Measurements from ENCODE around the gene ATP13A5.

The ATP13A5 gene

GRCh38 chr3:193345431-193345830 lies 33.1 kb downstream of the ATP13A5 start:
- DNase-seq (ENCODE audit: low spot score), result no peak

- DNase-seq (ENCODE audit: low spot score), result no peak
Measured at GRCh38 chr3:193344486-193344885, 34.1 kb downstream of the ATP13A5 start.

- DNase-seq (ENCODE audit: low spot score), result no peak
Measured at GRCh38 chr3:193343726-193344222, 34.8 kb downstream of the ATP13A5 start.

- no peak for DNase-seq (ENCODE audit: low spot score)
Measured at GRCh38 chr3:193342551-193342950, 36.0 kb downstream of the ATP13A5 start.

GRCh38 chr3:193335031-193335430 lies 43.5 kb downstream of the ATP13A5 start:
- DNase-seq (ENCODE audit: low spot score), result no peak

- no peak for DNase-seq (ENCODE audit: low spot score)
Measured at GRCh38 chr3:193333229-193333628, 45.3 kb downstream of the ATP13A5 start.

- no peak for DNase-seq (ENCODE audit: low spot score)
Measured at GRCh38 chr3:193330555-193331204, 47.9 kb downstream of the ATP13A5 start.

- no peak for DNase-seq (ENCODE audit: low spot score)
Measured at GRCh38 chr3:193317682-193318300, 60.8 kb downstream of the ATP13A5 start.

GRCh38 chr3:193314161-193314560 lies 64.4 kb downstream of the ATP13A5 start:
- DNase-seq (ENCODE audit: low spot score), result no peak

DNA sequence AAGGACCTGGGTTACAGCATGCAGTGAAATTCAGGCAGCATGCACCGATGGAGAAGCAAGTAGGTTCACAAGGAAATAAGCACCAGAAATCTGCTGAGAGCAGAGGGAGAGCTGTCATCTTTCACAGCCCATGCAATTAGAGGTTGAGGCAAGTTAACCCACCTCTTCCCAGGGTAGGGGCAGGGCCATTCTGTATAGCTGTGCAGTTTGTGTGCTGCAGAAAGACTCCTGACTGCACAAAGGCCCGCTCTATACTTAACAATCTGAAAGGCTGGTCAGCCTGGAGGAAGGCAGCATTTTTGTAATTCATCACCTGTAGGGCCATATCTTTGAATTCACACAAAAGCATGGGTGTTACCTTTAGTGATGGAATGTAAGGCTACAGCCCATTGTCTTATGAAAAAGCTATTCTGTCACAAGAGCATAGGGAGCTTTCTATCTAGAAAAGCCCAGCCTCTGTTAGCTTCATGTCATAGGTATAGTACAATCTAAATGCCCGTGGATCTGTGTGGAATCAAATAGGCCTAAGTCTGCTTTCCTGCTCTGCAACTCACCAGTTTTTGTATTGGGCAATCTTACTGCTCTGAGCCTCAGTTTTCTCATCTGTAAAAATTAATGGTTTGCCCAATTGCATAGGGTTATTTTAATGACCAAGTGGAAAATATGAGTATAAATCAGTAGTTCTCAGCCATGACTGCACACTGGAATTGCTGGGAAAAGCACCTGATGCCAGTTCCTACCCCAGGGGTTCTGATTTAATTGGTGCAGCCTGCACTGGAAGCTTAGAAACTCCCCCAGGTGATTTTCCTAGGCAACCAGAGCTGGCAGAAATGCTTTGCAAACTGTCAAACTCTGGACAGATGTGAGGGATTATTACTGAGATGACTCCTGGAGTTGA lies 65.2 kb downstream of the ATP13A5 start:
- no peak for DNase-seq (ENCODE audit: low spot score)

DNA sequence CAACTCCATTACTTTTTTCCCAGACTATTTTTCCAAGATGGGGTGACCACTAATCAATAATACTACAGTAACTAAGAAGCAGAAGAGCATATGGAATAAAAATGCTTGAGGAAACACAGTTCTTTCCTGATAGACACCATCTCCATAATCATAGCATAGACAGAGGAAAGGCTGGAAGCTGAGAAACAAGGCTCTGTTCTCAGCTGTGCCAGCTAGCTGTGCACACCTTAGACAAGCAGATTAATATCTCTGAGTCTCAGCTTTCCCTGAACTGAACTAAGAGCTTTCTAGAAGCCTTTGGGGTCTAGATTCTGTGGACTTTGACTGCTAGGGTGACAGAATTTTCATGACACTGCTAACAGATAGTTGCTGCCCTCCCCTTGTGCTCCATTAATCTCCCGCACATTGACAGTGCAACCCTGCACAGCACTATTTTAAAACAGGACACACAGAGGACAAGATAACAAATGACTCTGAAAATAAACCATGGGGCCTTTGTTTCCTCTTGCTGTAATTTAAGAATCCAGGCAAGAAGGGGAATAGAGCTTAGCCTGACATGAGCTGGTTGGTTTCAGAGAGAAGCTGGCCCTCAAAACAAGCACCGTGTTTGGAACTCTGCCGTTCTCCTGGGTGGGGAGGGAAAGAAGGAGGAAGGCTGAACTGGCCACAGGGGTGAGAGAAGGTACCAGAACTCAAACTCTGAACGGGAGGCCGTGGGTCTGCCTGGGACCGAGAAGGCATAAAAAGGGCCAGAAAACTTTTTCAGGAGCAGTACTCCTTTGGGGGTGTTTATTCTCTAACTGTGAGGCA lies 67.4 kb downstream of the ATP13A5 start:
- no peak for DNase-seq (ENCODE audit: low spot score)

DNA sequence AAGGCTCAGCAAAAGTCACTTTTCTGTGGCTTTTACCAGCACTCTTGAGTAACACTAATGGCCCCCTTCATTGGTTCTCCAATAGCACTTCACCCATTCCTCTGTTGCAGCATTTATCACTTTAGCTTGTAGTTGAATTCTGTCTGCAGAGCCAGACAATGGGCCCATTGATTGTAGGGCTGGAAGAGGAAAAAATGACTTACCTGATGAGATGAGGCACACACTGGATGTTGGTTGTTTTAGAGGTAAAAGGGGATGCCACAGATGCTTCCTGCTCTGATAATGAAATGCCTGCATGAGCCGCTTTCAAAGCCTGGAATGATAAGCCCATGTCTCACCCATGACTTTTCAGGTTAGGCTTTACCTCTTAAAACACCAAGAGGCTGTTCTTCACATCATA lies 73.2 kb downstream of the ATP13A5 start:
- no peak for DNase-seq (ENCODE audit: low spot score)

DNA sequence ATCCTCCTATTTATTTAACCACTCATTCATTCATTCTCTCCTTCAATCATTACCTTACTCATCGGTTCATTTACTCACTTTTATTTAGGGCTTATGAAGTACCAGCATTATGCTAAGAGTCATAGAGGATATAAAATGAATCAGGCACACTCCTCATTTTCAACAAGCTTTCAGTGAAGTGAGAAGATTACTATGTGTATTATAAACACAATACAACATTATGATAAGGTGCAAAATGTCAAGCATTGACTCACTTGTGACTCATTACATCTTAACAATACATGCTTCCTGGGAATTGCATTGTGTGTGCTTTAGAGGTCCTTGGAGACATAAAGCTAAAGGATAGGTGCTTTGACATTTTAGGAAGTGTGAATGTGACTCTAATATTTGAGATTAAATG lies 77.1 kb downstream of the ATP13A5 start:
- DNase-seq (ENCODE audit: low spot score), result no peak

DNA sequence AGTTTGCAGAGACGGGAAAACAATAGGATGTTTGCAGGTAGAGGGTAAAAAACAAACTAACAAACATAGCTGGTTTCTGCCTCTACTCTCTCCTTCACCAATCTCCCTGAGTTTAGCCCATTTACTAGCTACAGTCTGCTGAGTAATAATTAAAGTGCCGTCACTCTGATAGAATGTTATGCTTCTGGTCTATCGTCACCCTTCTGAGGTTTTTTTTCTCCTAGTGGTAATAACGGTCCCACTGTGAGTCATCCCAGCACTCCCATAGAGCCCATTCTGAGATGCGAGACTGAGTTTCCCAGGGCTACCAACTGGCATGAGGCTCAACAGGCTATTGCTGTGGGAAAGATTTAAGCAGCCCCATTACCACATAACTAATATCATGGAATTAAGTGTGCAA lies 81.1 kb downstream of the ATP13A5 start:
- no peak for DNase-seq (ENCODE audit: low spot score)

DNA sequence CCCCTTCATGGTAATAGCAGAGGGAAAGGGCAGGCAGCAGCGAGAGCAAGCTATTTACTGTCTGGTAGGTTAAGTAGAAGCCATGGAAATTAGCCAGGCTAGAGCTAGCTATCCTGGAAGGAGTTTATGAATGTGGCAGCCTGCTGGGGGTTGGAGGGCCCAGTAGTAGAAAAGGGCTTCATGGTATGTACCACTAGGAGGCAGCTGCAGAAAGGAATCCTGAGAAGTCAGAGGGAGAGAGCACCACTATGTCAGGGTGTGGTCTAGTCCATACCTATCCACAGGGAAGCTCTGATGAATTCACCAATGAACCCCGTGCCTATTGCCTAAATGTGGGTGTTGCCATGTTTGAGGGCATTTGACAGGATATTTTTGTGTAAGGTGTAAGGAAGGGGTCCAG lies 82.6 kb downstream of the ATP13A5 start:
- no peak for DNase-seq (ENCODE audit: low spot score)

- no peak for DNase-seq (ENCODE audit: low spot score)
Measured at GRCh38 chr3:193292386-193292785, 86.2 kb downstream of the ATP13A5 start.

- DNase-seq (ENCODE audit: low spot score), result no peak
Measured at GRCh38 chr3:193271101-193271840, 107.3 kb downstream of the ATP13A5 start.

DNA sequence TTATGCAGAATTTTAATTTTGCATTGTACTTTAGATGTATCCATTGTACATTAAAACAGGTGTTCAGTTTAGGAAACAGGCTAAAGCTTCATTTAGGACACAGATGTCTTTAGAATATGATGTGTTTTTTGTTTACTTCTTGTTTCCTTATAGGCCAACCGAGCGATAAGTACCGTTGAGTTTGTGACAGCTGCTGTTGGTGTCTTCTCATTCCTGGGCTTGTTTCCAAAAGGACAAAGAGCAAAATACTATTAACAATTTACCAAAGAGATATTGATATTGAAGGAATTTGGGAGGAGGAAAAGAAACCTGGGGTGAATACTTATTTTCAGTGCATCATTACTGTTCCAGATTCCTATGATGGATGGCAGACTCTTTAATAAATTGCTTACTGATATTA lies 108.1 kb downstream of the ATP13A5 start:
- no peak for DNase-seq (ENCODE audit: low spot score)

DNA sequence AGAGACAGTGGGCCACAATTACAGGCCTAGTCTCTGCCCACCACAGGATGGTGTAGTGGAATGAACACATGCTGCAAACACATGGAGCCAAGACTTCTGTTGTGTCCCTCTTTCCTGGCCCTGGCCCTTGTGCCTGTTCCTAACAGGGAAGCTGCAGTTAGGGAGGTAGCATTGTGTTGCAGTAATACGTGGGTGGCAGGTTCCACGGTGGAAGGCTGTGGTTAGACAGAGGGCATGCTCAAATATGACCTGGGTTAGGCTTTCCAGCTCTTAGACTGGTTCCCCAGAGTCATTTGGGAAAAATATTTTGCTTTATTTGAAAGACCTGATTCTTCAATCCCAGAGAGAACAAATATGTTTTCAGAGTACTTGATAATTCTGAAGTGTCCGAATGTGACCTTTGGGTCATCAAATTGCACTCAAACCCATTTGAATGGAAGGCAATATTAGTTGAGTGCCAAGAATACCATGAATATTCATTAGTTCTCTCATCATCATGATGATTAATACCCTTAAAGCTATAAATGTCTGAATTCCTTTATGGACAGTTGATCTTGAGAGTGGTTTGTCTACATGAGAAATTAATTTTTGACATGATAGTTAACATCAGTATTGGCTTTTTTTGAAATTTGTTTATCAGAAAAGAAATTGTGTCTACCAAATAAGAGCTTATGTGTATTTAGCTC lies 109.1 kb downstream of the ATP13A5 start:
- no peak for DNase-seq (ENCODE audit: low spot score)

DNA sequence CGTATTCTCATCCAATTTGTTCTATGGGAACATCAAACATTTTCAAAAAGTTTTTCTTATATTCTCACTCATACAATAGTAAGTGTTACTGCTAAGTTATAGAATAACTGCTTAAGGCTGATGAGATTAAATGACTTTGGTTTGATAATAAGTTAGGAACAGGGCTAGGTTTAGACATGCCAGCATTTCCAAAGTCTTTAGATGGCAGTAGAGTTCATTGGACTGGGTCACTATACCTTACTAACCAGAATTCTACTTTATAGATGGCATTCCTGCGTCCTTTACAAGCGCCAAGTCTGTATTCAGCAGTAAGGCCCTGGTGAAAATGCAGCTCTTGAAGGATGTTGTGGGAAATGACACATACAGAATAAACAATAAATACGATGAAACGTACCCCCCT lies 115.8 kb downstream of the ATP13A5 start:
- DNase-seq (ENCODE audit: low spot score), result no peak

DNA sequence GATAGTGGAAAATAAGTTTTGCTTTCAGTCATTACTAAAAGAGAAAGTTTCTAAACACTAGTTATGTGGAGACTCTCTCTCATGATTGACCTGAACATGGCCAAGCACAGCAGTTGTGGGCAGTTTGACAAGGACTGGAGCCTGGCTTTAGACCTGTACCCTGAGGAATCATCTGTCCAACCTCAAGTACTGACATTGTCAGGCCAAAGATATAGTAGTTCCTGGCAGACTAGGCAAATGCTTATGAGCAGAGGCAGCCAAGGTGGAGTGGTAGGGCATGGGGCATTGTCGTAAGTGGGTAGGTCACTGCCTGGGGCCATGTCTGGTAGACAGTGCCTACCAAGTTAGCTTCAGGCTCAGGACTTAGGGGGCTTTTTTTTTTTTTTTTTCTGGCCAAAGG lies 116.6 kb downstream of the ATP13A5 start:
- no peak for DNase-seq (ENCODE audit: low spot score)
